HG02759 (cell line): ENCODE data around the gene PDXDC1.
"Not testable (repeated sequence)": the region's sequence is repeated elsewhere in the genome, so short reads cannot be mapped to it uniquely, and the experiment has no call there.

Source experiments
- ATAC-seq: cut with Tn5 transposase; IDR thresholded peaks from one replicate; pipeline ENCODE4 v1.9.1; 2021; ENCODE audit warnings: mild to moderate bottlenecking, moderate library complexity; ENCODE audit not compliant: unreplicated experiment

PDXDC1 gene

GRCh38 chr16:15057681-15058417 lies 83.0 kb downstream of the PDXDC1 start:
- ATAC-seq, result no peak

- ATAC-seq, result no peak
Measured at GRCh38 chr16:15059324-15059723, 84.5 kb downstream of the PDXDC1 start.

GRCh38 chr16:15062085-15062810 lies 87.4 kb downstream of the PDXDC1 start:
- ATAC-seq, result not testable (repeated sequence)

GRCh38 chr16:15065961-15066360 lies 91.1 kb downstream of the PDXDC1 start:
- not testable (repeated sequence) for ATAC-seq

- ATAC-seq, result not testable (repeated sequence)
Measured at GRCh38 chr16:15066690-15067089, 91.9 kb downstream of the PDXDC1 start.

- ATAC-seq, result not testable (repeated sequence)
Measured at GRCh38 chr16:15071013-15071412, 96.2 kb downstream of the PDXDC1 start.

- not testable (repeated sequence) for ATAC-seq
Measured at GRCh38 chr16:15071916-15072769, 97.3 kb downstream of the PDXDC1 start.

GRCh38 chr16:15073101-15073500 lies 98.3 kb downstream of the PDXDC1 start:
- ATAC-seq, result no peak

GRCh38 chr16:15076161-15076560 lies 101.3 kb downstream of the PDXDC1 start:
- ATAC-seq, result not testable (repeated sequence)

GRCh38 chr16:15080883-15081282 lies 106.1 kb downstream of the PDXDC1 start:
- ATAC-seq, result not testable (repeated sequence)

- peak; percentile 54 for ATAC-seq
Measured at GRCh38 chr16:15082788-15083187, 108.0 kb downstream of the PDXDC1 start.

GRCh38 chr16:15090663-15091269 lies 115.9 kb downstream of the PDXDC1 start:
- ATAC-seq, result not testable (repeated sequence)

GRCh38 chr16:15093571-15093954 lies 118.7 kb downstream of the PDXDC1 start:
- not testable (repeated sequence) for ATAC-seq

- ATAC-seq, result peak; percentile 100
Measured at GRCh38 chr16:15093955-15094827, 119.4 kb downstream of the PDXDC1 start, which contains the start of gene RRN3. Gene RRN3, minus strand, starts transcription at chr16:15094272. Its CDS starts 39 bp downstream, at chr16:15094233.

GRCh38 chr16:15096583-15096972 lies 121.8 kb downstream of the PDXDC1 start:
- ATAC-seq, result not testable (repeated sequence)

GRCh38 chr16:15099366-15099909 lies 124.6 kb downstream of the PDXDC1 start:
- not testable (repeated sequence) for ATAC-seq

GRCh38 chr16:15100372-15100987 lies 125.7 kb downstream of the PDXDC1 start:
- not testable (repeated sequence) for ATAC-seq

- ATAC-seq, result not testable (repeated sequence)
Measured at GRCh38 chr16:15127641-15128425, 153.0 kb downstream of the PDXDC1 start.
